Lung (tissue), 12 donors: ENCODE data around the gene MED31. TPM values are rescaled to one million over a fixed set of nuclear protein-coding genes. Genes with fewer than 3 reads are reported as not detected.
"Not testable (repeated sequence)": the region's sequence is repeated elsewhere in the genome, so short reads cannot be mapped to it uniquely, and the experiment has no call there.

Source experiments
- ATAC-seq: fragments of 200-7000 bp; cut with Tn5 transposase; one replicate; pipeline ENCODE4 v1.9.1; 2020; ENCODE audit warnings: moderate number of reproducible peaks; ENCODE audit not compliant: insufficient read depth, low FRiP score
- DNase-seq, 3 donors: peaks; one replicate each; pipeline ENCODE4 v3.0.0-alpha.2; 2013 to 2017
- H3K27ac ChIP-seq, 2 donors: one replicate each; pipeline ENCODE4 v1.5.1; 2013; ENCODE audit warnings: mild to moderate bottlenecking in 2 of 2, moderate library complexity in 2 of 2, control low read depth in 1 of 2, inconsistent platforms in 1 of 2, low read depth in 1 of 2, low read length in 1 of 2
- H3K27me3 ChIP-seq, 3 donors: one replicate each; pipeline ENCODE4 v1.5.1; 2013; ENCODE audit warnings: low read length in 2 of 3; ENCODE audit not compliant: control insufficient read depth in 3 of 3, insufficient read depth in 3 of 3
- H3K36me3 ChIP-seq, 4 donors: one replicate each; pipeline ENCODE4 v1.5.1; 2013; ENCODE audit warnings: low read length in 4 of 4, mild to moderate bottlenecking in 1 of 4, moderate library complexity in 1 of 4; ENCODE audit not compliant: control insufficient read depth in 4 of 4, insufficient read depth in 4 of 4
- H3K4me1 ChIP-seq, 5 donors: one replicate each; pipeline ENCODE4 v1.5.1; 2013; ENCODE audit warnings: low read length in 5 of 5, mild to moderate bottlenecking in 2 of 5, moderate library complexity in 1 of 5; ENCODE audit not compliant: control insufficient read depth in 5 of 5, insufficient read depth in 5 of 5
- H3K4me3 ChIP-seq: one replicate; pipeline ENCODE4 v1.5.1; 2013; ENCODE audit warnings: mild to moderate bottlenecking, control low read depth, moderate library complexity
- H3K9ac ChIP-seq, 2 donors: one replicate each; pipeline ENCODE4 v1.5.1; 2013; ENCODE audit warnings: low read length in 2 of 2, control low read depth in 1 of 2; ENCODE audit not compliant: insufficient read depth in 1 of 2
- H3K9me3 ChIP-seq, 4 donors: one replicate each; pipeline ENCODE4 v1.5.1; 2013; ENCODE audit warnings: low read length in 3 of 4, mild to moderate bottlenecking in 1 of 4, moderate library complexity in 1 of 4; ENCODE audit not compliant: control insufficient read depth in 4 of 4, insufficient read depth in 3 of 4
- WGBS, 2 donors: extraction: QIAGEN DNeasy Blood & Tissue Kit; methylation state at CpG; one replicate each; pipeline ENCODE4 v1.1.7; 2013; 5-methylcytosine and 5-hydroxymethylcytosine counted together
- polyA plus RNA-seq, 2 donors: library from polyadenylated mRNA; stranded (reverse); fragments of 200-250 nt; gene quantifications; one replicate each; pipeline ENCODE4 v1.2.1, GENCODE V29; 2013
- total RNA-seq, 2 donors: library from RNA; depleted of rRNA in 1 of 2; stranded (reverse); fragments of >200 nt in 1 of 2; gene quantifications; one replicate each; pipeline ENCODE4 v1.2.1, GENCODE V29; 2014 to 2021
- TF ChIP-seq, protein P1 (sequence below): IDR thresholded peaks from 2 replicates; pipeline ENCODE4 v1.5.1; 2012; ENCODE audit warnings: mild to moderate bottlenecking; ENCODE audit errors: control extremely low read depth, extremely low read depth
- donor health status: control.
- donor health status: control.
- donor health status: Bipolar disorder and iron deficiency.
- donor health status: healthy.
- donor health status: DM: yes; HTN: yes; CAD: no.

Gene MED31
- total and polyA plus RNA-seq, 4 donors = 16.6 to 27.7 (median 19.2) TPM

DNA sequence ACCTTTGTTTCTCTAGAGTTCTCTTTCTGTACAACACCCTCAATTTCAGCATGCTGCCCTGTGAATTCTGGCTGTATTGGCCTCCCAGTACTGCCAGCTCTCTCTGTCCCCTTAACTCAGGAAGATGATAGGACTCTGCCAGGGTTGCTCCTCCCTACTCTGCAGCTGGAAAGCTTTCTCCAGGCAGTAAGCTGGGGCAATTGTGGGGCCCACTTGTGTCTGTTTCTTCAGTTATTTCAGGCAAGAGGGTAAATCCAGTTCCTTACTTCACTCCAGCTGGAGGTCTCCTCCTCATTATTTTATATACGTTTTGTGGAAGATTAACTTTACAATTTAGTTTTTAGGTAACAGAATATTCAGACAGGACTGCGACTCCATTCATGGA is 10.1 kb upstream of the MED31 start:
- TF ChIP-seq, protein P1, sequence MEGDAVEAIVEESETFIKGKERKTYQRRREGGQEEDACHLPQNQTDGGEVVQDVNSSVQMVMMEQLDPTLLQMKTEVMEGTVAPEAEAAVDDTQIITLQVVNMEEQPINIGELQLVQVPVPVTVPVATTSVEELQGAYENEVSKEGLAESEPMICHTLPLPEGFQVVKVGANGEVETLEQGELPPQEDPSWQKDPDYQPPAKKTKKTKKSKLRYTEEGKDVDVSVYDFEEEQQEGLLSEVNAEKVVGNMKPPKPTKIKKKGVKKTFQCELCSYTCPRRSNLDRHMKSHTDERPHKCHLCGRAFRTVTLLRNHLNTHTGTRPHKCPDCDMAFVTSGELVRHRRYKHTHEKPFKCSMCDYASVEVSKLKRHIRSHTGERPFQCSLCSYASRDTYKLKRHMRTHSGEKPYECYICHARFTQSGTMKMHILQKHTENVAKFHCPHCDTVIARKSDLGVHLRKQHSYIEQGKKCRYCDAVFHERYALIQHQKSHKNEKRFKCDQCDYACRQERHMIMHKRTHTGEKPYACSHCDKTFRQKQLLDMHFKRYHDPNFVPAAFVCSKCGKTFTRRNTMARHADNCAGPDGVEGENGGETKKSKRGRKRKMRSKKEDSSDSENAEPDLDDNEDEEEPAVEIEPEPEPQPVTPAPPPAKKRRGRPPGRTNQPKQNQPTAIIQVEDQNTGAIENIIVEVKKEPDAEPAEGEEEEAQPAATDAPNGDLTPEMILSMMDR = no peak
- DNase-seq (no peak), ATAC-seq (no peak)
- no peaks in the 10 kb centered on the region for H3K36me3 ChIP-seq
- H3K4me3 ChIP-seq = no peak overlapping the region
- WGBS, 2 donors = 82 to 84% methylated on average over 2 of the region's 2 CpGs
- no peaks in the 10 kb centered on the region for H3K9me3 ChIP-seq
- H3K4me1 ChIP-seq = no peaks in the 10 kb centered on the region
- no peak overlapping the region for H3K9ac ChIP-seq
- no peak overlapping the region for H3K27ac ChIP-seq
- H3K27me3 ChIP-seq = peaks cover 0 to 8% (median 7%) of the 10 kb centered on the region in 3 donors

DNA sequence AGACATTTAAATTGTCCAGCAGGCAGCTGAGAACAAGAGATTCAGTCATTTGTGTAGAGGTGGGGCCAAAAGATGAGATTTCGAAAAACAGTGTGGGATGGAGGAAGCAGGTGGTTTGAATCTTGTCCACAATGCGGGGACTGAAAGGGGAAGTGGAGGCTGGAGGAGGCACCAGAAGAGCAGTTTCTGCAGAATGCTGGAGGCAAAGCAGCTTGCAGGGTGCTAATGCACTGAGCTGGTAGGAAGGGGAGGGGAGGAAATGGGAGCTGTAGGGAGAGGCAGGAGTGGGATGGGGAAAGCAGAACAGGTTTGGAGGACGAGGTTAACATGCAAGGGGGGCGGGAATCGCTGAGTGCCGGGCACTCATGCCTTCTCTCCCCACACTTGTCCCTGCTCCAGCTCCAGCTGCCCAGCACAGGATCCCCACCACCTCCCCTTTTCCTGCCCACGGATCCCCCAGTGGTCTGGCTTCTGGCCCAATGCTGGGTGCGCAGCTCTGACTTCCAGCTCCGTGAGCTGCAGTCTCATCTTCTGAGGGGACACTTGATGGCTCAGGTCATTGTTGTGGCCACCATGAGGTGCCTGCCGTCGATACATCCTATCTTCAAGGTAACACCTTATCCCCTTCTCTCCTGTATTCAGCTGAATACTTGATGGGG is 9.5 kb upstream of the MED31 start:
- Histone ChIP-seq H3K4me1 (no peaks in the 10 kb centered on the region), H3K27me3 (peaks cover 0 to 8% (median 7%) of the 10 kb centered on the region in 3 donors), H3K9me3 (no peaks in the 10 kb centered on the region), H3K9ac (no peak overlapping the region), H3K36me3 (no peaks in the 10 kb centered on the region), H3K27ac (no peak overlapping the region), H3K4me3 (no peak overlapping the region)
- DNase-seq (no peak), ATAC-seq (no peak)
- WGBS, 2 donors = 19 to 39% methylated on average over 11 of the region's 11 CpGs
- TF ChIP-seq, protein P1 = no peak

DNA sequence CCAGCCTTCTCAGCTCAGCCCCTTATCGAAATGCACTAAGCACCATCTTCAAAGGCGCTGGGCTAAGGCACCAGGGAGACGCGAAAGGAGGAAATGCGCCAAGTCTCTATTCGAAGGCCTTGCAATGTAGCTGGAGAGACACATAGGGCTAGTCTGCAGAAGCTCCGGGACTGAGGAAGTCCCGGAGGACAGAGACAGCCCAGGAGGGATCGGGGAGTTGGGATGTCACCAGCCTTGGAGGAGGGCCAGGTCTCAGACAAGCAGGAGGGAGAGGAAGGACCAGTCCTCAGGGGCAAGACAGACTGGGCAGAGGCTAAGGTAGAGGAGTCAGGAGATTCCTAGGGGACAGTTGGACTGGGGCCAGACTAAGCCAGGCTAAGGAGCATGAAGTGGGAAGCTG is 8.7 kb upstream of the MED31 start:
- DNase-seq (no peak), ATAC-seq (no peak)
- H3K27ac ChIP-seq = no peak overlapping the region
- H3K4me1 ChIP-seq = peaks cover 0 to 5% (median 2%) of the 10 kb centered on the region in 5 donors
- H3K9me3 ChIP-seq = no peaks in the 10 kb centered on the region
- no peak overlapping the region for H3K9ac ChIP-seq
- H3K4me3 ChIP-seq = no peak overlapping the region
- no peaks in the 10 kb centered on the region for H3K36me3 ChIP-seq
- peaks cover 0 to 15% (median 12%) of the 10 kb centered on the region in 3 donors for H3K27me3 ChIP-seq
- whole genome bisulfite sequencing, 2 donors = 54 to 68% methylated on average over 9 of the region's 9 CpGs
- TF ChIP-seq, protein P1 = no peak

DNA sequence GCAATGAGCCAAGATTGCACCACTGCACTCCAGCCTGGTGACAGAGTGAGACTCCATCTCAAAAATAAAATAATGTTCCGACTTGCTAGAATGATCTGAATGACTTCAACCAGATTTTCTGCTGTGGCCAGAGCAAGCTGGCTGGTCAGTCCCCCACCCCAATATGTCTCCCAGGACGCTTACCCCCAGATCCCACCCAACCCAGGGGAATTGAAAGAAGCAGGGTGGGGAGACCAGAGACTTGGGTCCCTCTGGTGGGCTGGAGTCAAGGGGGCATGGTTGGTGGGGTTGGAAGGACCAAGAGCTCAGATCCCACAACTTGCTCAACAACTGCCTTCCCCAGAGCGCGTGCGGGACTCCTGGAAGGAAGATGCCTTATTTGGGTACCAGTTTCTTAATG is 7.0 kb upstream of the MED31 start:
- peaks cover 0 to 27% (median 27%) of the 10 kb centered on the region in 3 donors for H3K27me3 ChIP-seq
- not testable (repeated sequence) for H3K36me3 ChIP-seq, H3K27ac ChIP-seq, H3K9ac ChIP-seq, H3K4me3 ChIP-seq, H3K9me3 ChIP-seq, ATAC-seq, DNase-seq
- WGBS, 2 donors = 96 to 97% methylated on average over 2 of the region's 5 CpGs
- H3K4me1 ChIP-seq = peaks cover 0 to 14% (median 6%) of the 10 kb centered on the region in 5 donors
